K562 (cell line): ENCODE data around the gene MAML3. TPM values are rescaled to one million over a fixed set of nuclear protein-coding genes. Genes with fewer than 3 reads are reported as not detected.

Experiments
- ATAC-seq: fragments of 200-7000 bp; cut with Tn5 transposase; 3 replicates; pipeline ENCODE4 v1.9.1; 2020; ENCODE audit warnings: moderate library complexity
- BruUV-seq: library from RNA; stranded (reverse); fragments of 400-500 nt; replicated peaks from 2 replicates; lab custom pipeline; 2021; lab: Mats Ljungman, UMichigan
- CTCF ChIA-PET: fragments of 300-600 bp; formaldehyde crosslinking; extraction: SDS; loops from one replicate; lab custom pipeline; 2021; ENCODE audit warnings: low intra/inter-chr PET ratio; lab: Yijun Ruan, JAX
- POLR2A ChIA-PET: fragments of 300-600, 350-650 bp; sonication (Branson Sonifier 250); formaldehyde crosslinking; extraction: SDS; loops from one replicate; lab custom pipeline; 2021; ENCODE audit warnings: antibody characterized with exemption, inconsistent platforms; lab: Yijun Ruan, JAX
- DNase-seq, 4 experiments: peaks; one replicate each; pipeline versions ENCODE4 v3.0.0 to v3.0.0-alpha.2; 2011 to 2018; ENCODE audit warnings: low spot score in 3 of 4, mixed read lengths in 3 of 4; ENCODE audit errors: extremely low read depth in 1 of 4
- FAIRE-seq: peaks from 2 replicates; lab custom pipeline; 2011; peaks lifted over from hg19 to GRCh38; lab: Jason Lieb, UNC
- H2AFZ ChIP-seq: 2 replicates; pipeline ENCODE4 v1.6.0; 2011; ENCODE audit warnings: low read depth, low read length, control low read depth, inconsistent platforms
- H3K27ac ChIP-seq: fragments of 200-600 bp; 3 replicates; pipeline ENCODE4 v1.8.0; 2011; ENCODE audit warnings: low read depth, mild to moderate bottlenecking, control low read depth, inconsistent platforms, low read length, moderate library complexity, mixed read lengths; ENCODE audit errors: extremely low read depth
- H3K27me3 ChIP-seq, 2 experiments: fragments of 300-600 bp in 1 of 2; 2 replicates in 1 of 2; 3 replicates in 1 of 2; pipeline versions ENCODE4 v1.6.0 to v1.8.0; 2011; ENCODE audit warnings: inconsistent platforms in 2 of 2, low read length in 2 of 2, mild to moderate bottlenecking in 1 of 2, mixed read lengths in 1 of 2, moderate library complexity in 1 of 2; ENCODE audit not compliant: control insufficient read depth in 2 of 2, insufficient read depth in 2 of 2
- H3K36me3 ChIP-seq: fragments of 300-600 bp; 3 replicates; pipeline ENCODE4 v1.8.0; 2011; ENCODE audit warnings: mild to moderate bottlenecking, low read length, inconsistent platforms; ENCODE audit not compliant: control insufficient read depth, insufficient read depth
- H3K4me1 ChIP-seq, 2 experiments: fragments of 200-600 bp in 1 of 2; replicated peaks in 1 of 2; 2 replicates in 1 of 2; 3 replicates in 1 of 2; pipeline versions ENCODE4 v1.5.1 to v1.8.0; 2011; ENCODE audit warnings: inconsistent platforms in 2 of 2, low read length in 2 of 2, mild to moderate bottlenecking in 1 of 2, mixed read lengths in 1 of 2, moderate library complexity in 1 of 2; ENCODE audit not compliant: control insufficient read depth in 2 of 2, insufficient read depth in 2 of 2
- H3K4me2 ChIP-seq: 2 replicates; pipeline ENCODE4 v1.6.1; 2011; ENCODE audit warnings: low read length, control low read depth, inconsistent platforms, mixed read lengths; ENCODE audit not compliant: insufficient read depth
- H3K4me3 ChIP-seq: fragments of 200-600 bp; sonication (generic), shearing (Covaris generic); 2 replicates; pipeline ENCODE4 v1.5.1; 2016; ENCODE audit warnings: control low read depth, inconsistent platforms
- H3K79me2 ChIP-seq: fragments of 200-600 bp; 3 replicates; pipeline ENCODE4 v1.8.0; 2011; ENCODE audit warnings: low read length, inconsistent platforms; ENCODE audit not compliant: control insufficient read depth, insufficient read depth
- H3K9ac ChIP-seq, 2 experiments: 2 replicates each; pipeline versions ENCODE4 v1.6.0 to v1.6.1; 2011; ENCODE audit warnings: low read depth in 2 of 2, low read length in 2 of 2, control low read depth in 1 of 2, inconsistent platforms in 1 of 2, mild to moderate bottlenecking in 1 of 2, mixed read lengths in 1 of 2; ENCODE audit not compliant: insufficient read depth in 1 of 2
- H3K9me1 ChIP-seq: one replicate; pipeline ENCODE4 v1.6.0; 2011; ENCODE audit warnings: inconsistent platforms, mild to moderate bottlenecking, low read length, moderate library complexity; ENCODE audit not compliant: control insufficient read depth, insufficient read depth
- H3K9me3 ChIP-seq: replicated peaks from 2 replicates; pipeline ENCODE4 v1.5.1; 2011; ENCODE audit warnings: low read depth, low read length, inconsistent platforms; ENCODE audit not compliant: control insufficient read depth, insufficient read depth
- H4K20me1 ChIP-seq: replicated peaks from 2 replicates; pipeline ENCODE4 v1.6.1; 2011; ENCODE audit warnings: low read length, inconsistent platforms, mixed read lengths; ENCODE audit not compliant: control insufficient read depth, insufficient read depth
- CHD1 ChIP-seq: fragments of 200-600 bp; sonication (generic); IDR thresholded peaks from one replicate; pipeline ENCODE4 v1.6.1; 2012; ENCODE audit warnings: mild to moderate bottlenecking, moderate library complexity, low read length, inconsistent platforms
- ERF ChIP-seq: fragments of 450-650 bp; formaldehyde crosslinking; IDR thresholded peaks from 2 replicates; pipeline ENCODE4 v1.4.0; 2020; ENCODE audit warnings: mild to moderate bottlenecking, mixed read lengths
- LARP7 ChIP-seq: fragments of 450-650 bp; IDR thresholded peaks from 2 replicates; pipeline ENCODE4 v1.6.1; 2016
- NR4A1 ChIP-seq, 2 experiments: fragments of 250-450 bp in 1 of 2; fragments of 450-650 bp in 1 of 2; sonication (Bioruptor Pico) in 1 of 2; IDR thresholded peaks; 2 replicates each; pipeline versions ENCODE4 v1.4.0 to v1.6.1; 2016 to 2020; ENCODE audit warnings: mild to moderate bottlenecking in 2 of 2, missing compliant biosample characterization in 1 of 2, missing genetic modification characterization in 1 of 2, moderate library complexity in 1 of 2
- TAL1 ChIP-seq: fragments of 450-650 bp; IDR thresholded peaks from 2 replicates; pipeline ENCODE4 v1.6.1; 2016; ENCODE audit warnings: mild to moderate bottlenecking
- ZFX ChIP-seq: sonication (generic); formaldehyde crosslinking; IDR thresholded peaks from 2 replicates; pipeline ENCODE4 v1.8.0; 2022; ENCODE audit warnings: mild to moderate bottlenecking, missing genetic modification reagents, moderate library complexity
- WGBS: fragments of 100-300 bp; shearing (Covaris generic); methylation state at CpG from one replicate; pipeline ENCODE4 v1.1.6; 2016; ENCODE audit warnings: low coverage, mixed read lengths; ENCODE audit not compliant: insufficient coverage; ENCODE audit errors: missing lambda C conversion rate; 5-methylcytosine and 5-hydroxymethylcytosine counted together
- in situ Hi-C: fragments of 300-500 bp; cut with MboI; formaldehyde crosslinking; loops from 4 replicates; pipeline ENCODE4 v1.15.0; 2018; ENCODE audit warnings: inconsistent platforms, mixed read lengths
- intact Hi-C: fragments of 100-400 bp; cut with micrococcal nuclease; formaldehyde crosslinking; loops from 2 replicates; pipeline ENCODE4 v1.14.2; 2022
- polyA plus RNA-seq, 8 experiments: library from polyadenylated mRNA; depleted of rRNA in 4 of 8; stranded (reverse) in 5 of 8; unstranded in 3 of 8; fragments of >200 nt; fragmentation: Nextera tagmentation in 2 of 8; fragmentation: Illumina TruSeq in 1 of 8; extraction: Ambion mirVana in 2 of 8; extraction: Trizol in 1 of 8; gene quantifications; 2 replicates each; pipeline versions ENCODE4 v1.2.1 to v1.2.3, GENCODE V29; 2011 to 2014; ENCODE audit warnings: inconsistent platforms in 1 of 8, missing spikeins in 1 of 8
- total RNA-seq, 7 experiments: library from RNA; depleted of rRNA in 6 of 7; stranded (reverse); fragments of >200 nt in 6 of 7; fragmentation: Illumina TruSeq in 2 of 7; extraction: Trizol in 2 of 7; gene quantifications; 2 replicates each; pipeline versions ENCODE4 v1.2.1 to v1.2.3, GENCODE V29; 2011 to 2021; ENCODE audit warnings: low replicate concordance in 1 of 7
- TF ChIP-seq, protein P1 (sequence below): fragments of 250-450 bp; sonication (Bioruptor Pico); IDR thresholded peaks from 2 replicates; pipeline ENCODE4 v1.8.0; 2022; ENCODE audit warnings: moderate library complexity, mild to moderate bottlenecking, inconsistent platforms

The MAML3 gene
- total and polyA plus RNA-seq, 9 of the 15 experiments (the other 6 are each of a cell fraction or from before 2014, with no cell fraction given): 0.01 to 0.55 (median 0.25) TPM

DNA sequence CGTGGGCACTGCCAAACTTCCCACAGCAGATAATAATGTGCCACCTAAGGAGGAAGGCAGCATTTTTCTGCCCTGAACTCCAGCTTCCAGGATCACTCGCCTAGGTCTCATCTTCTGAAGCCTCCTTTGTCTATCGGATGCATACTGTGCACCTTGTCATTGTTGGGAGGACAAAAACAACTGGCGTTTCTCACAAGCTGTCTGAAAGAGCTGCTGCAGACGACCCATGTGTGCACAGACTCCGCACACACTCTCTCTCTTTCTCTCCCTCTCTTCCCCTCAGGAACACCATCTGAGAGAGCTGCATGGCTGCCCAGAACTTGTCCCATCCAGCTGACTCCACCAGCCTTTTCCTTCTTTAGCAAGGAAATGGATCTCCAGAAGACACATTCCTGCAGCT is 83.0 kb downstream of the MAML3 start:
- WGBS: 0% methylated on average over 5 of the region's 6 CpGs
- H3K4me1 ChIP-seq: no peaks in the 10 kb centered on the region
- no peak overlapping the region for H3K4me3 ChIP-seq
- no peaks in the 10 kb centered on the region for H3K9me3 ChIP-seq
- in situ Hi-C loops: no loop called here
- no peak overlapping the region for H3K9ac ChIP-seq
- ChIA-PET POLR2A (interaction anchor here (0.6 kb wide), 2 partner anchors 573 to 1062 kb away, joined by 3 read pairs; no protein-coding TSS in a partner anchor), CTCF (no interaction called here)
- H3K36me3 ChIP-seq: no peaks in the 10 kb centered on the region
- DNase-seq: no peak
- intact Hi-C loops: no loop called here
- H4K20me1 ChIP-seq: no peaks in the 10 kb centered on the region
- H2AFZ ChIP-seq: no peak overlapping the region
- no peak overlapping the region for H3K27ac ChIP-seq
- H3K27me3 ChIP-seq: peaks cover 2 to 4% of the 10 kb centered on the region in 2 experiments; a peak in 3 of 5 replicates
- ATAC-seq: no peak
- H3K79me2 ChIP-seq: no peaks in the 10 kb centered on the region
- BruUV-seq: no TSS peak
- H3K4me2 ChIP-seq: no peak overlapping the region
- no peak for TF ChIP-seq CHD1
- no peaks in the 10 kb centered on the region for H3K9me1 ChIP-seq
- FAIRE-seq: no peak

DNA sequence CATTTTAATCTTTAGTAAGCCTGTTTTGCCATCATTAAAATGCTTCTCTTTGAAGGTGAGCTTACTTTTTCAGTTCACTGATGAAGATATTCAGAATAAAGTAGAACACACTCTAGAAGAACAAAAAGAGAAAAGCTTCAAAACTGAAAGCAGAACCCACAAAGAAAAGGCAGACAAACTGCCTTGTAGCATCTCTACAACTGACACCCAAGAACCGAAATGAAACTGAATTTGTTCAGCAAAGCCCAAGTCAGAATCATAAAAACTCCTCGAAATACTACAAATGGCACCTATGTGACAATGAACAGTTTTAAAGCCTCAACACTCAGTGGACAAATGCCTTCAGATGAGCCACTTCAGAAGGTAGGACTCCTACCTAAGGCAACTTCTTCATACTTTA is 83.6 kb downstream of the MAML3 start:
- Histone ChIP-seq H3K4me2 (no peak overlapping the region), H3K9ac (no peak overlapping the region), H2AFZ (no peak overlapping the region), H3K9me1 (no peaks in the 10 kb centered on the region), H3K27me3 (peaks cover 2 to 4% of the 10 kb centered on the region in 2 experiments; a peak in 3 of 5 replicates), H3K4me3 (no peak overlapping the region), H3K27ac (no peak overlapping the region), H3K4me1 (no peaks in the 10 kb centered on the region), H3K79me2 (no peaks in the 10 kb centered on the region), H3K9me3 (no peaks in the 10 kb centered on the region), H3K36me3 (no peaks in the 10 kb centered on the region), H4K20me1 (no peaks in the 10 kb centered on the region)
- in situ Hi-C loops (no loop called here), intact Hi-C loops (no loop called here)
- no peak for ATAC-seq
- 0% methylated on average over 2 of the region's 2 CpGs for WGBS
- CTCF ChIA-PET: no interaction called here
- FAIRE-seq: no peak
- POLR2A ChIA-PET: no interaction called here
- no peak for TF ChIP-seq ERF (CRISPR knock-in tag)
- no peak for TF ChIP-seq ZFX (CRISPR knock-in tag)
- no peak for TF ChIP-seq LARP7
- no peak for TF ChIP-seq NR4A1 (CRISPR knock-in tag; IDR thresholded peaks at IDR 0.05)
- no peak for TF ChIP-seq NR4A1 (tag; IDR thresholded peaks at IDR 0.05)
- TF ChIP-seq TAL1: no peak
- TF ChIP-seq, protein P1, sequence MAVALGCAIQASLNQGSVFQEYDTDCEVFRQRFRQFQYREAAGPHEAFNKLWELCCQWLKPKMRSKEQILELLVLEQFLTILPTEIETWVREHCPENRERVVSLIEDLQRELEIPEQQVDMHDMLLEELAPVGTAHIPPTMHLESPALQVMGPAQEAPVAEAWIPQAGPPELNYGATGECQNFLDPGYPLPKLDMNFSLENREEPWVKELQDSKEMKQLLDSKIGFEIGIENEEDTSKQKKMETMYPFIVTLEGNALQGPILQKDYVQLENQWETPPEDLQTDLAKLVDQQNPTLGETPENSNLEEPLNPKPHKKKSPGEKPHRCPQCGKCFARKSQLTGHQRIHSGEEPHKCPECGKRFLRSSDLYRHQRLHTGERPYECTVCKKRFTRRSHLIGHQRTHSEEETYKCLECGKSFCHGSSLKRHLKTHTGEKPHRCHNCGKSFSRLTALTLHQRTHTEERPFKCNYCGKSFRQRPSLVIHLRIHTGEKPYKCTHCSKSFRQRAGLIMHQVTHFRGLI (CRISPR knock-in tag): no peak
- BruUV-seq: no TSS peak
- no peak for DNase-seq
